H1 (cell line): ENCODE results near the gene FBN1. TPM values are rescaled to one million over a fixed set of nuclear protein-coding genes. Genes with fewer than 3 reads are reported as not detected.

Source experiments
- CTCF ChIA-PET: fragments of 300-600 bp; sonication (Branson Sonifier 250); formaldehyde crosslinking; loops from one replicate; lab custom pipeline; 2021; ENCODE audit not compliant: partially characterized antibody; lab: Charles Lee
- POLR2A ChIA-PET: fragments of 300-600 bp; sonication (Branson Sonifier 250); formaldehyde crosslinking; loops from one replicate; lab custom pipeline; 2021; ENCODE audit warnings: inconsistent platforms; ENCODE audit not compliant: partially characterized antibody; lab: Charles Lee
- DNase-seq, 2 experiments: peaks; one replicate each; pipeline versions ENCODE4 v3.0.0 to v3.0.0-alpha.2; 2010 to 2022; ENCODE audit warnings: low spot score in 2 of 2, low read depth in 1 of 2, mixed read lengths in 1 of 2
- FAIRE-seq: peaks from 2 replicates; lab custom pipeline; 2011; peaks lifted over from hg19 to GRCh38; lab: Jason Lieb, UNC
- H2AFZ ChIP-seq: 2 replicates; pipeline ENCODE4 v1.8.1; 2012; ENCODE audit warnings: low read length, inconsistent platforms
- H2AK5ac ChIP-seq: 2 replicates; pipeline ENCODE4 v1.6.1; 2013; ENCODE audit warnings: low read depth, low read length
- H2BK120ac ChIP-seq: replicated peaks from 2 replicates; pipeline ENCODE3; 2013; ENCODE audit warnings: low read depth, low read length, inconsistent platforms
- H2BK12ac ChIP-seq: 2 replicates; pipeline ENCODE4 v1.6.1; 2013; ENCODE audit warnings: low read depth, low read length
- H2BK15ac ChIP-seq: 2 replicates; pipeline ENCODE4 v1.6.1; 2013; ENCODE audit warnings: low read length
- H2BK20ac ChIP-seq: 2 replicates; pipeline ENCODE4 v1.6.1; 2013; ENCODE audit warnings: low read length
- H2BK5ac ChIP-seq: 2 replicates; pipeline ENCODE4 v1.6.1; 2013; ENCODE audit warnings: low read depth, low read length
- H3K14ac ChIP-seq: 2 replicates; pipeline ENCODE4 v1.6.1; 2013; ENCODE audit warnings: inconsistent platforms; ENCODE audit not compliant: insufficient read length
- H3K18ac ChIP-seq: 2 replicates; pipeline ENCODE4 v1.6.1; 2013; ENCODE audit warnings: low read length; ENCODE audit errors: extremely low read depth
- H3K23ac ChIP-seq: 2 replicates; pipeline ENCODE4 v1.6.1; 2013; ENCODE audit warnings: inconsistent platforms; ENCODE audit not compliant: insufficient read length
- H3K23me2 ChIP-seq: 2 replicates; pipeline ENCODE4 v1.6.1; 2013; ENCODE audit warnings: low read depth, low read length
- H3K27ac ChIP-seq: 2 replicates; pipeline ENCODE4 v1.6.1; 2011; ENCODE audit warnings: low read depth, low read length, inconsistent platforms
- H3K27me3 ChIP-seq, 4 experiments: replicated peaks in 1 of 4; 1 replicate in 1 of 4; 2 replicates in 3 of 4; pipeline versions ENCODE4 v1.6.1 to v1.8.1; 2011 to 2013; ENCODE audit warnings: low read length in 3 of 4, mild to moderate bottlenecking in 3 of 4, inconsistent platforms in 2 of 4, mixed read lengths in 2 of 4, moderate library complexity in 1 of 4; ENCODE audit not compliant: control insufficient read depth in 3 of 4, insufficient read depth in 3 of 4; ENCODE audit errors: extremely low read depth in 1 of 4
- H3K36me3 ChIP-seq, 4 experiments: 2 replicates each; pipeline versions ENCODE4 v1.6.1 to v1.8.1; 2011 to 2013; ENCODE audit warnings: mild to moderate bottlenecking in 4 of 4, low read length in 3 of 4, moderate library complexity in 2 of 4, control low read depth in 1 of 4, inconsistent platforms in 1 of 4; ENCODE audit not compliant: insufficient read depth in 4 of 4, control insufficient read depth in 2 of 4
- H3K4ac ChIP-seq: replicated peaks from 2 replicates; pipeline ENCODE3; 2013; ENCODE audit warnings: low read length, low read depth, mixed read lengths, inconsistent platforms; ENCODE audit not compliant: insufficient read length
- H3K4me1 ChIP-seq, 4 experiments: replicated peaks in 1 of 4; 1 replicate in 1 of 4; 2 replicates in 3 of 4; pipeline versions ENCODE4 v1.6.1 to v1.8.1; 2011 to 2013; ENCODE audit warnings: low read length in 3 of 4, inconsistent platforms in 2 of 4, mixed read lengths in 1 of 4; ENCODE audit not compliant: insufficient read depth in 4 of 4, control insufficient read depth in 3 of 4
- H3K4me2 ChIP-seq, 2 experiments: 2 replicates each; pipeline versions ENCODE4 v1.6.1 to v1.8.1; 2011 to 2013; ENCODE audit warnings: low read depth in 2 of 2, low read length in 2 of 2, control low read depth in 1 of 2, inconsistent platforms in 1 of 2, mild to moderate bottlenecking in 1 of 2; ENCODE audit not compliant: insufficient read depth in 1 of 2
- H3K4me3 ChIP-seq, 4 experiments: fragments of 200-600, 300-600 bp in 1 of 4; sonication (generic), shearing (Covaris generic), sonication (Bioruptor Twin) in 1 of 4; 2 replicates each; pipeline versions ENCODE4 v1.5.1 to v1.8.1; 2011 to 2016; ENCODE audit warnings: low read length in 4 of 4, low read depth in 3 of 4, control low read depth in 2 of 4, inconsistent platforms in 2 of 4, mild to moderate bottlenecking in 2 of 4, mixed read lengths in 1 of 4, moderate library complexity in 1 of 4; ENCODE audit not compliant: insufficient read depth in 2 of 4; ENCODE audit errors: extremely low read depth in 1 of 4
- H3K56ac ChIP-seq: replicated peaks from 2 replicates; pipeline ENCODE3; 2013; ENCODE audit warnings: low read depth, mild to moderate bottlenecking, mixed read lengths, low read length, inconsistent platforms; ENCODE audit not compliant: insufficient read length
- H3K79me1 ChIP-seq: 2 replicates; pipeline ENCODE4 v1.6.1; 2013; ENCODE audit warnings: low read depth, low read length, control low read depth
- H3K79me2 ChIP-seq, 2 experiments: 2 replicates each; pipeline versions ENCODE4 v1.6.1 to v1.8.1; 2012 to 2013; ENCODE audit warnings: low read length in 2 of 2, mild to moderate bottlenecking in 2 of 2, inconsistent platforms in 1 of 2; ENCODE audit not compliant: insufficient read depth in 2 of 2, control insufficient read depth in 1 of 2
- H3K9ac ChIP-seq, 4 experiments: replicated peaks in 1 of 4; 1 replicate in 1 of 4; 2 replicates in 3 of 4; pipeline versions ENCODE4 v1.6.1 to v1.8.1; 2011 to 2013; ENCODE audit warnings: low read depth in 3 of 4, low read length in 3 of 4, control low read depth in 2 of 4, mild to moderate bottlenecking in 2 of 4, moderate library complexity in 2 of 4, inconsistent platforms in 1 of 4; ENCODE audit errors: extremely low read depth in 1 of 4
- H3K9me3 ChIP-seq, 2 experiments: 2 replicates each; pipeline versions ENCODE4 v1.6.1 to v1.8.1; 2012 to 2013; ENCODE audit warnings: mild to moderate bottlenecking in 2 of 2, moderate library complexity in 2 of 2, control low read depth in 1 of 2, inconsistent platforms in 1 of 2, low read depth in 1 of 2, low read length in 1 of 2, mixed read lengths in 1 of 2; ENCODE audit not compliant: insufficient read depth in 2 of 2
- H4K20me1 ChIP-seq, 2 experiments: replicated peaks in 1 of 2; 2 replicates each; pipeline versions ENCODE3 to v1.8.1; 2011 to 2013; ENCODE audit warnings: inconsistent platforms in 2 of 2, low read length in 2 of 2, mild to moderate bottlenecking in 1 of 2; ENCODE audit not compliant: insufficient read depth in 2 of 2, control insufficient read depth in 1 of 2
- H4K5ac ChIP-seq: 2 replicates; pipeline ENCODE4 v1.6.1; 2013; ENCODE audit warnings: low read length, low read depth, mixed read lengths, inconsistent platforms; ENCODE audit not compliant: insufficient read length
- H4K8ac ChIP-seq: 2 replicates; pipeline ENCODE4 v1.8.0; 2013; ENCODE audit warnings: mild to moderate bottlenecking, moderate library complexity, low read length, inconsistent platforms; ENCODE audit not compliant: insufficient read depth; ENCODE audit errors: extremely low read depth
- H4K91ac ChIP-seq: replicated peaks from 2 replicates; pipeline ENCODE3; 2013; ENCODE audit warnings: low read length, mixed read lengths, inconsistent platforms; ENCODE audit not compliant: insufficient read length
- ATF3 ChIP-seq: IDR thresholded peaks from 2 replicates; pipeline ENCODE4 v1.6.1; 2011; ENCODE audit warnings: low read depth, mild to moderate bottlenecking, low read length; ENCODE audit not compliant: insufficient read depth
- BACH1 ChIP-seq: IDR thresholded peaks from 2 replicates; pipeline ENCODE4 v1.6.1; 2012; ENCODE audit warnings: low read length, improper control_type of control experiment
- BRCA1 ChIP-seq: IDR thresholded peaks from 2 replicates; pipeline ENCODE4 v1.6.1; 2012; ENCODE audit warnings: low read depth, low read length, improper control_type of control experiment
- EGR1 ChIP-seq: IDR thresholded peaks from 2 replicates; pipeline ENCODE4 v1.6.1; 2011; ENCODE audit warnings: low read depth, low read length, borderline replicate concordance
- POLR2A ChIP-seq, 2 experiments: IDR thresholded peaks; 1 replicate in 1 of 2; 2 replicates in 1 of 2; pipeline ENCODE4 v1.6.1; 2011; ENCODE audit warnings: low read depth in 2 of 2, low read length in 2 of 2, mild to moderate bottlenecking in 2 of 2; ENCODE audit errors: control extremely low read depth in 1 of 2
- RAD21 ChIP-seq, 2 experiments: IDR thresholded peaks in 1 of 2; conservative IDR thresholded peaks in 1 of 2; 2 replicates each; pipeline ENCODE4 v1.6.1; 2011; ENCODE audit warnings: low read depth in 2 of 2, low read length in 2 of 2, improper control_type of control experiment in 1 of 2, inconsistent platforms in 1 of 2, mild to moderate bottlenecking in 1 of 2, moderate library complexity in 1 of 2
- RBBP5 ChIP-seq: IDR thresholded peaks from 2 replicates; pipeline ENCODE4 v1.7.1; 2012; ENCODE audit warnings: low read depth, mild to moderate bottlenecking, inconsistent platforms, low read length, moderate library complexity, borderline replicate concordance
- SAP30 ChIP-seq: fragments of 300-600 bp; sonication (generic); IDR thresholded peaks from 2 replicates; pipeline ENCODE4 v1.7.1; 2012; ENCODE audit warnings: low read length, moderate library complexity, mild to moderate bottlenecking, inconsistent platforms; ENCODE audit not compliant: insufficient read depth, insufficient replicate concordance
- SIX5 ChIP-seq: IDR thresholded peaks from 2 replicates; pipeline ENCODE4 v1.6.1; 2011; ENCODE audit warnings: mild to moderate bottlenecking, low read depth, low read length
- USF2 ChIP-seq: IDR thresholded peaks from 2 replicates; pipeline ENCODE4 v1.6.1; 2011; ENCODE audit warnings: low read length, improper control_type of control experiment
- WGBS, 2 experiments: shearing (Covaris generic) in 1 of 2; methylation state at CpG; one replicate each; pipeline versions ENCODE4 v1.1.6 to v1.1.7; 2013 to 2015; ENCODE audit warnings: low lambda C conversion rate in 2 of 2, mixed read lengths in 2 of 2, inconsistent platforms in 1 of 2, low coverage in 1 of 2, missing lambda C conversion rate in 1 of 2; ENCODE audit not compliant: insufficient replicate concordance in 2 of 2, insufficient coverage in 1 of 2, insufficient read length in 1 of 2; ENCODE audit errors: extremely low coverage in 1 of 2, missing lambda C conversion rate in 1 of 2; 5-methylcytosine and 5-hydroxymethylcytosine counted together
- polyA plus RNA-seq, 7 experiments: library from polyadenylated mRNA; depleted of rRNA in 3 of 7; stranded (reverse) in 5 of 7; unstranded in 2 of 7; fragments of >200 nt in 5 of 7; fragments of 200-250 nt in 2 of 7; gene quantifications; 1 replicate in 5 of 7; 2 replicates in 1 of 7; 4 replicates in 1 of 7; pipeline versions ENCODE4 v1.2.1 to v1.2.3, GENCODE V29; 2011 to 2013; ENCODE audit warnings: missing spikeins in 2 of 7, mixed read lengths in 2 of 7
- total RNA-seq: library from RNA; stranded (reverse); fragmentation: NEBNext Ultra II Directional; extraction: Animal tissue kit (Norgen Biotek cat#: 25700); gene quantifications from 2 replicates; pipeline ENCODE4 v1.2.1, GENCODE V29; 2021

The FBN1 gene
- total and polyA plus RNA-seq, 2 of the 8 experiments (the other 6 are each of a cell fraction or from before 2014, with no cell fraction given) = 3.0 to 4.0 TPM

GRCh38 chr15:48459571-48460442 lies 185.7 kb downstream of the FBN1 start:
- no peaks in the 10 kb centered on the region for H3K79me1 ChIP-seq
- H3K79me2 ChIP-seq = no peaks in the 10 kb centered on the region
- no peak overlapping the region for H3K27ac ChIP-seq
- CTCF ChIA-PET = interaction anchor here (1.6 kb wide), 1 partner anchor 16 kb away, joined by 3 read pairs; no protein-coding TSS in a partner anchor
- H4K8ac ChIP-seq = no peak overlapping the region
- POLR2A ChIA-PET = no interaction called here
- 89% methylated on average over 7 of the region's 7 CpGs; no CpG with 5 or more reads in 1 of the 2 experiments for WGBS, 2 experiments
- no peaks in the 10 kb centered on the region for H3K4me1 ChIP-seq
- no peak overlapping the region for H3K4me3 ChIP-seq
- H2BK12ac ChIP-seq = no peak overlapping the region
- H3K56ac ChIP-seq = no peak overlapping the region
- no peaks in the 10 kb centered on the region; the same call in 1 of the 2 replicates for H3K23me2 ChIP-seq
- no peak overlapping the region for H2BK15ac ChIP-seq
- no peak overlapping the region for H3K4me2 ChIP-seq
- no peak overlapping the region for H2BK20ac ChIP-seq
- H2BK120ac ChIP-seq = no peak overlapping the region
- no peaks in the 10 kb centered on the region for H3K9me3 ChIP-seq
- no peak overlapping the region for H3K4ac ChIP-seq
- H4K5ac ChIP-seq = no peak overlapping the region
- H3K36me3 ChIP-seq = no peaks in the 10 kb centered on the region
- no peak overlapping the region for H3K18ac ChIP-seq
- no peak overlapping the region for H4K91ac ChIP-seq
- H4K20me1 ChIP-seq = no peaks in the 10 kb centered on the region
- no peak overlapping the region for H3K9ac ChIP-seq
- H2BK5ac ChIP-seq = no peak overlapping the region
- H2AK5ac ChIP-seq = no peak overlapping the region
- no peaks in the 10 kb centered on the region for H3K27me3 ChIP-seq
- H3K23ac ChIP-seq = no peak overlapping the region
- no peak overlapping the region for H2AFZ ChIP-seq
- FAIRE-seq = no peak
- no peak for DNase-seq
- no peak overlapping the region for H3K14ac ChIP-seq
- TF ChIP-seq POLR2A (IDR thresholded peaks at IDR 0.05; ENCODE audit: control extremely low read depth in 1 of 2, low read depth in 2 of 2, low read length in 2 of 2) (no peak), BACH1 (no peak), RBBP5 (no peak), USF2 (no peak), SAP30 (no peak), ATF3 (no peak), EGR1 (no peak), SIX5 (no peak), BRCA1 (no peak), RAD21 (IDR thresholded peaks at IDR 0.05 in 1 of 2, conservative IDR thresholded peaks at IDR 0.05 in 1 of 2; ENCODE audit: low read depth in 2 of 2, low read length in 2 of 2) (no peak)
